Activated T-cell treated with anti-CD3 and anti-CD28 coated beads, Interleukin-2, amount 50 U/mL, for 4 hours (primary cell): ENCODE data around the gene COG5. TPM values are rescaled to one million over a fixed set of nuclear protein-coding genes. Genes with fewer than 3 reads are reported as not detected.

Source experiments
- ATAC-seq, 2 donors: fragments of 200-7000 bp; cut with Tn5 transposase; one replicate each; pipeline ENCODE4 v1.10.0; 2021
- DNase-seq: peaks from one replicate; pipeline ENCODE4 v3.0.0-alpha.2; 2020
- H3K27me3 Mint-ChIP-seq: one replicate; pipeline ENCODE4 v1.8.0; 2021; ENCODE audit warnings: low read depth, mixed read lengths
- H3K36me3 Mint-ChIP-seq: one replicate; pipeline ENCODE4 v1.8.0; 2022; ENCODE audit warnings: mixed read lengths; ENCODE audit not compliant: insufficient read depth
- H3K4me1 Mint-ChIP-seq: one replicate; pipeline ENCODE4 v1.8.0; 2021; ENCODE audit warnings: low read depth, mixed read lengths
- H3K4me3 Mint-ChIP-seq: one replicate; pipeline ENCODE4 v1.8.0; 2021; ENCODE audit warnings: mild to moderate bottlenecking, moderate library complexity, mixed read lengths
- H3K9me3 Mint-ChIP-seq: one replicate; pipeline ENCODE4 v1.8.0; 2021; ENCODE audit warnings: mixed read lengths
- total RNA-seq, 3 donors: library from RNA; stranded (reverse); gene quantifications; one replicate each; pipeline ENCODE4 v1.2.1, GENCODE V29; 2021

The COG5 gene
- 10 to 100 TPM; 30.3 to 40.9 (median 40.0) TPM for total RNA-seq

DNA sequence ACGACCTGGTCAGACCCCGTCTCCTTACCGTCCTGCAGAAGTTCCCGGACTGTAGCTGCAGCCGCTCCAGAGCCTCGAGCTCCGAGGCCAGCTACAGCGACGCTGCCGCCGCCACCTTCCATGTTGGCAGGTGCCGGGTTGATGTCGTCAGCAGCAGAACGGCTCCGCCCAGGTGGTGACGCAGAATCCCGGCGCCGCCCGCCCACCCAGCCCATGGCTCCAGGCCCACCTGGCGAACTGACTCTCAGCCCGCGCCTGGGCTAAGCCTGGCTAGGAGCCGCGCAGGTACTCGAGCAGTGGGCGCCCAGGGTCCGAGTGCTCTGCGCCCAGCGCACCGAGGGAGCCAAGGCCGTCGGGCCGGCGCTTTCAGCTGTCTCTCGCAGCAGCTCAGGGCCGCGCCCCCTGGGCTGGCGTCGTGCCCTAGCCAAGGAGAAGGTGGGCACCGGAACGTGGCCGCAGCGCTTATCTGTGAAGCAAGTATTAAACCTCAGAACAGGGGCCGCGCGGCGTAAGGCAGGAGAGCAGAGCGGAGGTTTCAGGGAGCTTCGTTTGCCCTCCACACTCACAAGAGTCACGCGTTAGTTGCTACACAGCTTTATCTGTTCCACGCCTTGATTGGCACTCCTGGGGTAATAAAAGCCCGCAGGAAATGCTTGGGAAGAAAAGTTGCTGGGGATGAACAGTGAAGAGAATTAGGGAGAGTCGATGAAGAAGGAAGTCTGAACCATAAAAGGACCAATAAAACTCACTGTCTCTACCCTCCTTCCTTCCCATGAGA, at the start of gene COG5, which contains the start of gene DUS4L:
COG5 (minus strand) TSS at position 146 of the 778 bp plus-strand sequence; CDS start at position 122, 24 bp downstream.
DUS4L (plus strand) TSS at position 197 of the 778 bp plus-strand sequence. CDS start 3,100 bp downstream, outside the sequence.
- peaks cover 5% of the 10 kb centered on the region for H3K36me3 Mint-ChIP-seq
- H3K4me1 Mint-ChIP-seq, result peaks cover 59% of the 10 kb centered on the region
- ATAC-seq (peak; percentile 93), DNase-seq (peak; percentile 81)
- H3K9me3 Mint-ChIP-seq, result no peaks in the 10 kb centered on the region
- H3K27me3 Mint-ChIP-seq, result no peaks in the 10 kb centered on the region
- peak within 1 kb of the TSS; percentile 84 for H3K4me3 Mint-ChIP-seq

DNA sequence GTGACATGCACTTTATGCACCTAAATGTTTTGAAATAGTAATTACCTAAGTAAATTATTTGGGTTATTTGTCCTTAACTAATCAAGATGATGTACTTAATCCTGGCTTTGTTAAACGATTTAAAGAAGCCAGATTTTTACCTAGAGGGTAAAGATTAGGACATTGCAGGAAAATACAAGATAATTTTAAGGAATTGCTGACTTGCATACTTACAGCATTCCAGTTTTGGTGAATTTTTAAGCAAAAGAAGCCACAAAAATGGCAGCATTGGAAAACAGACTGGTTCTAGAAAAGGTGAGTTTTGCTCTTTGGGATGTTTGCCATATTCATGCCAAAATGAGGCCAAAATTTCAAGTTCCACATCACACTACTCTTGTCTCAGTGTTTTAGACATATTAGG, 49.7 kb upstream of the COG5 start:
- DNase-seq (no peak), ATAC-seq (no peak)
- H3K27me3 Mint-ChIP-seq, result no peaks in the 10 kb centered on the region
- peaks cover 20% of the 10 kb centered on the region for H3K36me3 Mint-ChIP-seq
- no peaks in the 10 kb centered on the region for H3K9me3 Mint-ChIP-seq
- H3K4me1 Mint-ChIP-seq, result no peaks in the 10 kb centered on the region
- no peak overlapping the region for H3K4me3 Mint-ChIP-seq

DNA sequence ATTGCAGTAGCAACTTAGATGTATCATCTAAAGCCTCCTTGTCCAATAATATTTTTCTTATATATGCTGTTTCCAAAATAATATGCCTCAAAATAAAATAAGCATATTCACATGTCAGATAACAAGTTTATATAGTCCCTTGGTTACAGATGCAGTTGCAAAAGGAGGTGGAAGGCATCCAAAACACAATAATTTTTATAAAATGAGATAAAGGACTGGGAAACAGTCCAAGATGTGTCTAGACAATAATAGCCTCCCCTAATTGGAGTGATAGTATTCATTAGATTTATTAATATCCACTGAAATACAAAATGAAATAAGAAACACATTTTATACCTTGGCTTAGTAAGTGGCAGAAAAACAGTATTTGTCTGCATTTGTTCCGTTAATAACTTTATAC, 46.6 kb upstream of the COG5 start:
- no peak overlapping the region for H3K4me3 Mint-ChIP-seq
- peaks cover 17% of the 10 kb centered on the region for H3K36me3 Mint-ChIP-seq
- H3K27me3 Mint-ChIP-seq, result no peaks in the 10 kb centered on the region
- H3K9me3 Mint-ChIP-seq, result no peaks in the 10 kb centered on the region
- ATAC-seq, result no peak
- DNase-seq, result no peak
- no peaks in the 10 kb centered on the region for H3K4me1 Mint-ChIP-seq

DNA sequence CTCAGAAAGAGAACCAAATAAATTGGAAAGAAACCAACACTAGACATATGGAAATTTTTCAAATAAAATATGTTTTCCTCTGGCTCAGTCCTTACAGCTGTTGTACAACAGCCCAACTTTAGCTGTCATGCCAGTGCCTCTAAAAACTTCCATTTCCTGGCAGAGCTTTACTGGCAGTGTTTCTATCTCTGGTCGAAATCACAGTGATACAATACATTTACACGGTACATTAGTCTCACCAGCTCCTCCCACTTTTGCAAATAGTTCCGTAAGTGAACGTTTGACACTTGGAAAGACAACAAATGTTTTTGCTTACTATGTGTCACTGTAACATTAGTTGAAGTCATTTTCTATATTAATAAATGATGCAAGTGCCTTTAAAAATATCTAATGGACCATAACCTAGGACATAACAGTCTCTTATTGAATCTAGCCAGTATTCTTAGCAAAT, 46.1 kb upstream of the COG5 start:
- Mint-ChIP-seq H3K27me3 (no peaks in the 10 kb centered on the region), H3K36me3 (peaks cover 13% of the 10 kb centered on the region), H3K9me3 (no peaks in the 10 kb centered on the region), H3K4me1 (no peaks in the 10 kb centered on the region), H3K4me3 (no peak overlapping the region)
- ATAC-seq (no peak), DNase-seq (no peak)

DNA sequence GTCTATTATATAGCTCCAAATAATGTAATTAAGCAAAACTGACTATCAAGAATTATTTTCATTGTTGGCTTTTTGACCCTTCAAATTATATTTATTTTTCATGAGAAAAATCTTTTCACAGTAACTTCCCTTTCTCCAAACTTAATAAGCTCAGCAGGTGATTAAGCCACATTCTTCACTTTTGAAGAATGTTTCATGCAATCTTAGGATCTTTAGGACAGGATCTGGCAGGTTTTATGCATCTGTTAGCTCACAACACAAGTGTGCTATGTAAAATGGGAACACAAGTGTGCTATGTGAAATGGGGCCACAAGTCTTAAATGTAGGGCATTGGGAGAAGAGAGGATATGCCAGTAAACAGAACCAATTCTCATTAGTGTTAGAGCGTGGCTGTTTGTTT, 42.6 kb upstream of the COG5 start:
- no peaks in the 10 kb centered on the region for H3K27me3 Mint-ChIP-seq

DNA sequence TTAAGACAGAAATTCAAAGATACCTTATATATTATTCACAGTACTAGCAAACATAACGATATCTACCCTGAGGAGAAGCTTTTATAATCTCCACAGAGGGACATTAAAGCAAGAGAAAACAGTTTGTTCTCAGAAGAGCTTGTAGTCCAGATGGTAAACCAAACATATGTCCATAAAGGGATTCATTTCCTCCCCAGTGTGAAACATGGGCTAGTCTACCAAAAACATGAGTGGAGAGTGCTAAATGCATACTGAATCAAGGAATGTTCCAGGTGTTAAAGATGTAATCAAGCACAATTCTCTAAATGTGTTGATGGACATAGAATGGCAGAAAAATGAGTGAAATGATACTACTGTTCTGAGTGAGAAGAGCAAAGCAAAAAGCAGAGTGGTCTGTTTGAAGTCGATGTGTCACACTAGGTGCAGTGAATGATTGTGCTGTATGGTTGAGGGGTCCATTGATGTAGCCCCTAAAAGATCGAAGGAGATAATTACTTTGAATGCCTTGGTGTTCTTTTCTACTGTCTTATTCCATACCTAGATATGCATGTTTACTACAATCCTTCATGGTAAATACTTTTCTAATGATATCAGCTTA, 41.6 kb upstream of the COG5 start:
- H3K9me3 Mint-ChIP-seq, result no peaks in the 10 kb centered on the region
- H3K27me3 Mint-ChIP-seq, result no peaks in the 10 kb centered on the region
- ATAC-seq (peak in 1 of 2 donors; percentile 23), DNase-seq (no peak)
- H3K36me3 Mint-ChIP-seq, result peaks cover 11% of the 10 kb centered on the region
- H3K4me1 Mint-ChIP-seq, result no peaks in the 10 kb centered on the region
- no peak overlapping the region for H3K4me3 Mint-ChIP-seq

More for the DNA sequence above, 42.6 kb upstream of the COG5 start:
- no peak for DNase-seq
- Mint-ChIP-seq H3K4me1 (no peaks in the 10 kb centered on the region), H3K4me3 (no peak overlapping the region), H3K36me3 (peaks cover 11% of the 10 kb centered on the region), H3K9me3 (no peaks in the 10 kb centered on the region)
- no peak for ATAC-seq

DNA sequence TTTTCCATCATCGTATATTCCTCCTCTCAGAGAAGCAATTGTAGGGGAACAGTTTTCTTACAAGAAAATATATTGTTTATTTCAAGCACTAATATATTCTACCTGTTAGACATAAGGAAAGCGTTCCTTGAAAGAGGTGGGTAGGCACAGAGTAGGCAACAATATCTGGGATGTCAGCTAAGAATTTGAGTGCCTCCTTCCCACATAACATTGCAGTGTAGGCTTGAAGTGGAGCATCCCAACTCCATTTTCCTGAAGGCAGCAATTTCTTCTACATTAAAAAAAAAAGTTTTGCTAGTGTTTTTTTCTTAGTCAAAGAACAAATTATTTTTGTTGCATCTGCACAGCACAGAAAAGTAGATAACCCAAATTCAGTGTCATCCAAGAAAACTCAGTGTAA, 37.1 kb upstream of the COG5 start:
- H3K9me3 Mint-ChIP-seq, result no peaks in the 10 kb centered on the region
- no peaks in the 10 kb centered on the region for H3K4me1 Mint-ChIP-seq
- H3K36me3 Mint-ChIP-seq, result peaks cover 7% of the 10 kb centered on the region
- H3K4me3 Mint-ChIP-seq, result no peak overlapping the region
- DNase-seq, result no peak
- H3K27me3 Mint-ChIP-seq, result no peaks in the 10 kb centered on the region
- no peak for ATAC-seq

DNA sequence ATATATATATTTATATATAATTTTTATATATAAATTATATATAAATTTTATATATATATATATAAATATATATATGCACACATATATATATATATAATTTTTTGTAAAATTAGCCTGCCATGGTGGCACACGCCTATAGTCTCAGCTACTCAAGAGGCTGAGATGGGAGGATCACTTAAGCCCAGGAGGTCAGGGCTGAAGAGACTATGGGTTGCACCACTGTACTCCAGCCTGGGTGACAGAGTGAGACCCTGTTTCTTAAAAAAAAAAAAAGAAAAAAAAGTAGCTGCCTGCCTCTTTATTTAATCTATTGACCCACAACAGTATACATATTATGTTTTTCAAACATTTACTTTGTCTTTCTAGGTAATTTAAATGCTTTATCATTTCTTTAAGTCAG, 35.5 kb upstream of the COG5 start:
- H3K9me3 Mint-ChIP-seq, result no peaks in the 10 kb centered on the region
- no peak overlapping the region for H3K4me3 Mint-ChIP-seq
- no peaks in the 10 kb centered on the region for H3K4me1 Mint-ChIP-seq
- peaks cover 19% of the 10 kb centered on the region for H3K36me3 Mint-ChIP-seq
- H3K27me3 Mint-ChIP-seq, result no peaks in the 10 kb centered on the region
- DNase-seq (no peak), ATAC-seq (no peak)

DNA sequence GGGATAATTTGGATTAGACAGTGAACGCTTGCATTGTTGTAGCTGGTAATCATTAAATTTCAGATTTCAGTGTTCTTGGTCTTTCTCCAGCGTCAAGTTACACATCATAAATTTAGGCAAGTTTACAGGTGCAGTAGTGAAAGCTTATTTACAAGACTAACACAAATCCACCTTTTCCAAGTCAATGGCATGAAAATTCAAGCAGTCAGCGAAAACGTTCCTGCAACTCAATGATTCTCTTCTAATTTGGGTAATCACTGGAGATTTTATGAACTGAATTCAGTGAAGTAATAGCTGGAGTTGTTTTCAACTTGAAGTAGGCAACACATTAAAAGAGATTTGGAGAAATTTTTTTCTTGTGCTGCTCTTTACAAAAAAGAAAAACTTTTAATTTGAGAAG, 34.2 kb upstream of the COG5 start:
- no peaks in the 10 kb centered on the region for H3K4me1 Mint-ChIP-seq
- peaks cover 19% of the 10 kb centered on the region for H3K36me3 Mint-ChIP-seq
- ATAC-seq (no peak), DNase-seq (no peak)
- no peaks in the 10 kb centered on the region for H3K27me3 Mint-ChIP-seq
- H3K4me3 Mint-ChIP-seq, result no peak overlapping the region
- no peaks in the 10 kb centered on the region for H3K9me3 Mint-ChIP-seq

DNA sequence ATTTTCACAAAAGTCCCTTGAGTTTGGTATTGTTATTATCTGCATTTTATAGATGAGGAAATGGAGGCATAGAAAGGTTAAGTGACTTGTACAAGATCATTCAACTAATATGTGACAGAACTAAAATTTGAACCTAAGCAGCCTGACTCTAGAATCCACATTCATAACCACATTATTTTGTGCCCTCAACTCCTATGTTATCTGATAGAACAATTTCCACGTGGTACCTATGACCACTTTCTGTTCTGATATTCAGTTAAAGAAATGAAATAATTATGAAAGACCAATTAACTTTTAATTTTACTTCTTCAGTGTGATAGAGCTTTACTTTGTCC, 33.8 kb upstream of the COG5 start:
- Mint-ChIP-seq H3K4me1 (no peaks in the 10 kb centered on the region), H3K4me3 (no peak overlapping the region), H3K36me3 (peaks cover 19% of the 10 kb centered on the region), H3K9me3 (no peaks in the 10 kb centered on the region), H3K27me3 (no peaks in the 10 kb centered on the region)
- no peak for DNase-seq
- ATAC-seq, result no peak

DNA sequence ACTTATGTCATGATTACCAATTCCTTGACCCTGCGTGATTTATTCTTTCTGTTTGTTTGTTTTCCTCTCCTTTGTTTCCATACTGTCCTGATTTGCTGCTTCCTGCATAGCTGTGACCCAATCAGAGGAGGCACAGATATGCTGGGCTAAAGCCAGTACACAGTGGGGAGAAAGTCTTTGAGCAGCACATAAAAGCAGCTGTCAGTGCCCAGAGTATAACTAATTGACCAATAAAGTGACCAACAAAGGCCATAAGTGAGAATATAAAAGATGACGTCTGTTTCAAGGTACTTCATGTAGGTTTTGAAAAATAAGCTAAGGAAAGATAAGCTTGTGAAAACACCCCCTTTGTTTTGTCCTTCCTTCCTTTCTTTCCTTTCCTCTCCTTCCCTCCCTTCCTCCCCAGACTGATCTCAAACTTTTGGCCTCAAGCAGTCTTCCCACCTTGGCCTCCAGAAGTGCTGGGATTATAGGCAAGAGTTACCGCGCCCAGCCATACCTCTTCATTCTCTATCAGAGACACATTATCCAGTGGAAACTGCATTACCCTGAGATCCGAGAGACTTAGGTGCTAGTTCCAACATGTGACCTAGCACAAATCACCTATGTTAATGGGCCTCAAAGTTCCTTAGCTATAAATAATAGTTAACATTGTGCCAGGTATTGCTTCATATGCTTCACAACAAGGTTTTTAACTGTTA, 33.3 kb upstream of the COG5 start:
- no peak for DNase-seq
- H3K9me3 Mint-ChIP-seq, result no peaks in the 10 kb centered on the region
- peaks cover 19% of the 10 kb centered on the region for H3K36me3 Mint-ChIP-seq
- no peak for ATAC-seq
- no peak overlapping the region for H3K4me3 Mint-ChIP-seq
- no peaks in the 10 kb centered on the region for H3K4me1 Mint-ChIP-seq
- no peaks in the 10 kb centered on the region for H3K27me3 Mint-ChIP-seq

DNA sequence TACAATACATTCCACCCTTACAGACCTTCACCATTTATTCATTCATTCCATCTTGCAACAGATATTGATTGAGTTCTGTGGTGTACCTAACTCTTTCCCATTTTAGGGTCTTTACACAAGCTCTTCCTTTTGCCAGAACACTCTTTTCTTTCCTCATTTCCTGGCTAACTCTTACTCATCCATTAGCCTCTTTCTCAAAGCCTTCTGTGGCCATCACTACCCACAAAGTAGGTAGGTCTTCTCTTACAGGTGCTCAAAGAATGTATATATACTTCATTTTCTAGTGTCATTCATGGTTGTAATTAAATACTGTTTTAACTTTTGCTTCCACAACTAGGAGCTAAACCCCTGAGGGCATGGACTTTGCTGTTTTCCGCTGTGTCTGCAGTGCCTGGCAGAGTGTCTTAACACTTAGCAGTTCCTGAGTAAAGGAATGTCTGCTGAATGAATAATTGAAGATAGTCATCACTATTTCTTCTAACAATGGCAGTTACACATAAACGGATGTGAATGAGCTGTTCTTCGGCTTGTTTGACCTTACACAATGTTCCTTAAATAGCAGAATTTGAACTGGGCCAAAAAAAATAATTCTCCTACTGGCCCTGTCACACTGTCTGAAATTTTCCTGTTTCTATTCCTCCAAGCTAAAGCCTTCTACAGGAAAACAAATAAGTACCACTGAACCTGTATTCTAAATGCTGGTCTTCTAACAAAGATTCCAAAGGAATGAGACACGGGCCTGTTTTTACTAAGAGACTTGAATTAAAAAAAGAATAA, 31.4 kb upstream of the COG5 start:
- DNase-seq, result no peak
- H3K4me1 Mint-ChIP-seq, result no peaks in the 10 kb centered on the region
- peaks cover 19% of the 10 kb centered on the region for H3K36me3 Mint-ChIP-seq
- H3K27me3 Mint-ChIP-seq, result no peaks in the 10 kb centered on the region
- H3K9me3 Mint-ChIP-seq, result no peaks in the 10 kb centered on the region
- no peak for ATAC-seq
- H3K4me3 Mint-ChIP-seq, result no peak overlapping the region

DNA sequence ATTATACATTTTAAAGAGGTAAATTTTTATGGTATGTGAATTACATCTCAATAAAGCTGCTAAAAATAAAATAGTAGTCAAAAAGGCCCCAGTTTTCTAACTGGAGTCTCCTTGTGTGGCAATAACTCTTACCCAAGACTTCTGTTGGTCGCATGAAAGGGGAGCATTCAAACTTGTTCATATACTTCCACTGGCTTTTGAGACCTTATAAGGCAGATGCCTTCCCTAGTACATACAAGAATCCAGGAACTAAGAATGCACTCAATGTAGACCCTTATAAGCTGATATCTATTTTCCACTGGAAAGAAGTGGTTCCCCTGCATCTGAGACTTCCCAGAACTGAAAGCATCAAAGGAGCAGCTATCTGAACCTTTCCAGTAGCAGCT, 29.3 kb upstream of the COG5 start:
- Mint-ChIP-seq H3K9me3 (no peaks in the 10 kb centered on the region), H3K36me3 (peaks cover 23% of the 10 kb centered on the region), H3K27me3 (no peaks in the 10 kb centered on the region), H3K4me3 (no peak overlapping the region), H3K4me1 (no peaks in the 10 kb centered on the region)
- DNase-seq (no peak), ATAC-seq (no peak)

DNA sequence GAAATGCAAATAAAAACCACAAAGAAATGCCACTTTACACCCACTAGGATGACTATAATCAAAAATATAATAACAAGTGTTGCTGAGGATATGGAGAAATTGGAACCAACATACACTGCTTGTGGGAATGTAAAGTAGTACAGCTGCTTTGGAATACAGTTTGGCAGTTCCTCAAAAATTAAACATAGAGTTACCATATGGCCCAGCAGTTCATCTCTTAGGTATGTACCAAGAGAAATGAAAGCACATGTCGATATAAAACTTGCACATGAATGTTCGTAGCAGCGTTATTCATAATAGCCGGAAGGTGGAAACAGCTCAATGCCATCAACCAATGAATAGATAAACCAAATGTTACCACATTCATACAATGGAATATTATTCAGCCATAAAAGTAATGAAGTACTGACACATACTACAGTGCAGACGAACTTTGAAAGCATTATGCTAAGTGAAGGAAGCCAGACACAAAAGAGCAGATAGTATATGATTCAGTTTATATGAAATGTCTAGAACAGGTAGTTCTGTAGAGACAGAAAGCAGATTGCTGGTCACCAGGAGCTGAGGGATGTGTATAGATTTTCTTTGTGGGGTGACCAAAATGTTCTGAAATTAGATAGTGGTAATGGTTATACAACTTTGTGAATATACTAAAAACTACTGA, 28.8 kb upstream of the COG5 start:
- DNase-seq (no peak), ATAC-seq (no peak)
- Mint-ChIP-seq H3K36me3 (peaks cover 23% of the 10 kb centered on the region), H3K4me1 (no peaks in the 10 kb centered on the region), H3K4me3 (no peak overlapping the region), H3K9me3 (no peaks in the 10 kb centered on the region), H3K27me3 (no peaks in the 10 kb centered on the region)
